Heart left ventricle (tissue), 16 donors: ENCODE results near the gene SIAH2. TPM values are rescaled to one million over a fixed set of nuclear protein-coding genes. Genes with fewer than 3 reads are reported as not detected.

Source experiments
- ATAC-seq, 4 donors: fragments of 200-7000 bp; cut with Tn5 transposase; one replicate each; pipeline ENCODE4 v1.9.1; 2020 to 2022; ENCODE audit warnings: moderate library complexity in 4 of 4, mild to moderate bottlenecking in 3 of 4, moderate number of reproducible peaks in 1 of 4
- DNase-seq, 5 donors: peaks; one replicate each; pipeline ENCODE4 v3.0.0-alpha.2; 2020
- H3K27ac ChIP-seq, 12 donors: fragments of 200-600 bp; sonication (generic) in 4 of 12; one replicate each; pipeline versions ENCODE4 v1.5.0 to v1.8.0; 2016 to 2022; ENCODE audit warnings: mild to moderate bottlenecking in 2 of 12
- H3K27me3 ChIP-seq, 9 donors: fragments of 200-600 bp; sonication (generic) in 2 of 9; one replicate each; pipeline versions ENCODE4 v1.5.1 to v1.8.0; 2016 to 2022; ENCODE audit warnings: mild to moderate bottlenecking in 3 of 9
- H3K36me3 ChIP-seq, 9 donors: fragments of 200-600 bp; sonication (generic) in 2 of 9; one replicate each; pipeline versions ENCODE4 v1.5.0 to v1.8.0; 2018 to 2022; ENCODE audit warnings: mild to moderate bottlenecking in 2 of 9
- H3K4me1 ChIP-seq, 12 donors: fragments of 200-600 bp; sonication (generic) in 4 of 12; one replicate each; pipeline versions ENCODE4 v1.5.0 to v1.8.0; 2016 to 2022; ENCODE audit warnings: mild to moderate bottlenecking in 3 of 12
- H3K4me3 ChIP-seq, 12 donors: fragments of 200-600 bp; sonication (generic) in 4 of 12; one replicate each; pipeline versions ENCODE4 v1.5.0 to v1.8.0; 2017 to 2022; ENCODE audit warnings: mild to moderate bottlenecking in 9 of 12, moderate library complexity in 4 of 12
- H3K9me3 ChIP-seq, 12 donors: fragments of 200-600 bp; sonication (generic) in 4 of 12; one replicate each; pipeline versions ENCODE4 v1.5.0 to v1.8.0; 2016 to 2022; ENCODE audit warnings: mild to moderate bottlenecking in 1 of 12
- POLR2A ChIP-seq, 2 donors: fragments of 450-650 bp; IDR thresholded peaks; one replicate each; pipeline ENCODE4 v1.6.1; 2017; ENCODE audit warnings: antibody characterized with exemption in 2 of 2, mild to moderate bottlenecking in 2 of 2, moderate library complexity in 2 of 2
- WGBS, 4 donors: extraction: QIAGEN DNeasy Blood & Tissue Kit in 2 of 4; methylation state at CpG; one replicate each; pipeline versions ENCODE4 v1.1.5 to v1.1.7; 2013 to 2018; 5-methylcytosine and 5-hydroxymethylcytosine counted together
- intact Hi-C, 10 donors: fragments of 100-400 bp; cut with DNase I; formaldehyde crosslinking; loops; one replicate each; pipeline versions ENCODE4 v1.11.1 to v1.14.2; 2022
- polyA plus RNA-seq, 2 donors: library from polyadenylated mRNA; stranded (reverse); fragments of 200-250 nt; gene quantifications; one replicate each; pipeline ENCODE4 v1.2.3, GENCODE V29; 2013
- total RNA-seq, 9 donors: library from RNA; depleted of rRNA in 2 of 9; stranded (reverse); fragments of >200 nt in 2 of 9; fragmentation: NEBNext Ultra II Directional in 3 of 9; extraction: Animal tissue kit (Norgen Biotek cat#: 25700) in 3 of 9; gene quantifications; one replicate each; pipeline versions ENCODE4 v1.1.0 to v1.2.4, GENCODE V29; 2016 to 2023
- TF ChIP-seq, protein P1 (sequence below), 12 donors: fragments of 200-600 bp; sonication (generic) in 4 of 12; IDR thresholded peaks; one replicate each; pipeline versions ENCODE4 v1.5.0 to v1.8.0; 2018 to 2022; ENCODE audit warnings: antibody characterized with exemption in 12 of 12, mild to moderate bottlenecking in 5 of 12
- donor health status: ischemic (EF 13 %, LVEDD 7.1; RV severe dilation, severe dysfunction).
- donor health status: healthy with polysubstance abuse.
- donor health status: DM: no; HTN: yes; CAD: no.
- donor health status: DM: no; HTN: no; CAD: no.
- donor health status: ischemic (EF 25% LVEDD 6.9; RV normal size, moderate dysfunction).
- donor health status: ischemic (EF 25% LVEDD 5.7; RV mildly dilated, moderate dysfunction).
- donor health status: healthy.
- donor health status: DM: yes; HTN: yes; CAD: no.
- donor health status: ischemic (EF 35%, LVEDD 5.7; RV mildly dilated, moderate dysfunction).
- donor health status: nonischemic (EF 11% LVEDD 7.7; RV severe dilation, severe dysfunction).
- donor health status: DM: yes; HTN: yes; CAD: no.
- donor health status: PGD.
- donor health status: ischemic (EF 29% LVEDD 5.4; RV normal size, mild dysfunction).
- donor health status: nonischemic (EF 23%, LVEDD 6.1; RV moderate dilation, normal function).

The SIAH2 gene
- total and polyA plus RNA-seq, 11 donors: 7.1 to 38.7 (median 23.4) TPM

GRCh38 chr3:150760431-150761200, 2.4 kb downstream of the SIAH2 start:
- Histone ChIP-seq H3K4me3 (peak overlapping the region in 10 of 12 donors; percentile 48 to 93 (median 83)), H3K27me3 (no peaks in the 10 kb centered on the region), H3K36me3 (peaks cover 0 to 6% (median 0%) of the 10 kb centered on the region in 9 donors), H3K4me1 (peaks cover 5 to 67% (median 46%) of the 10 kb centered on the region in 12 donors), H3K9me3 (no peaks in the 10 kb centered on the region), H3K27ac (peak overlapping the region in 9 of 12 donors; percentile 14 to 99 (median 95))
- intact Hi-C loops: loop anchor here in 8 of 10 donors (5.0 to 10.0 kb wide), 5 partner anchors 33 to 216 kb away; partner anchors contain the start of genes EIF2A (in 3 of the 8), SERP1 (in 3 of the 8) and SELENOT (in 2 of the 8)
- ATAC-seq (no peak), DNase-seq (no peak)
- 52 to 64% (median 57%) methylated on average over 6 of the region's 6 CpGs for WGBS, 4 donors
- TF ChIP-seq, protein P1, sequence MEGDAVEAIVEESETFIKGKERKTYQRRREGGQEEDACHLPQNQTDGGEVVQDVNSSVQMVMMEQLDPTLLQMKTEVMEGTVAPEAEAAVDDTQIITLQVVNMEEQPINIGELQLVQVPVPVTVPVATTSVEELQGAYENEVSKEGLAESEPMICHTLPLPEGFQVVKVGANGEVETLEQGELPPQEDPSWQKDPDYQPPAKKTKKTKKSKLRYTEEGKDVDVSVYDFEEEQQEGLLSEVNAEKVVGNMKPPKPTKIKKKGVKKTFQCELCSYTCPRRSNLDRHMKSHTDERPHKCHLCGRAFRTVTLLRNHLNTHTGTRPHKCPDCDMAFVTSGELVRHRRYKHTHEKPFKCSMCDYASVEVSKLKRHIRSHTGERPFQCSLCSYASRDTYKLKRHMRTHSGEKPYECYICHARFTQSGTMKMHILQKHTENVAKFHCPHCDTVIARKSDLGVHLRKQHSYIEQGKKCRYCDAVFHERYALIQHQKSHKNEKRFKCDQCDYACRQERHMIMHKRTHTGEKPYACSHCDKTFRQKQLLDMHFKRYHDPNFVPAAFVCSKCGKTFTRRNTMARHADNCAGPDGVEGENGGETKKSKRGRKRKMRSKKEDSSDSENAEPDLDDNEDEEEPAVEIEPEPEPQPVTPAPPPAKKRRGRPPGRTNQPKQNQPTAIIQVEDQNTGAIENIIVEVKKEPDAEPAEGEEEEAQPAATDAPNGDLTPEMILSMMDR (IDR thresholded peaks at IDR 0.05): no peak
- TF ChIP-seq POLR2A (IDR thresholded peaks at IDR 0.05): no peak

DNA sequence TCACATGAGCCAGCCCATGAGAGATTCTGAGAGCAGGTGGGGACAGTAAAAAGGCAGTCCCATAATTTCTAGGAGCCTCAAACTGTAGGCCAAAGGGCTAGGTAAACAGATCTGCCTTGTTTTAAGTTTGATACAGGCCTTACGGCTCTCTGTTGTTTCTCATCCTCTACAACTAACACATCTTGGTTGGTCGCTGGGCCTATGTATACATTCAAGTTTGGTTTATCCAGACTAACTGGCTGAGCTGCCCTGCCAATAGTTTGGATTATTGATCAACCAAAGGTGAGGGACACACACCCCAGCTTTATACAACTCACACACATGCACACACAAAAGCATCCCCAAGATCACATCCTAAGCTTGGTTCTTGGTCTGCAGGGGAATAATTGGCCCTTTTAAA, 3.0 kb downstream of the SIAH2 start:
- Histone ChIP-seq H3K27me3 (no peaks in the 10 kb centered on the region), H3K4me1 (peaks cover 5 to 74% (median 47%) of the 10 kb centered on the region in 12 donors), H3K36me3 (peaks cover 0 to 6% (median 0%) of the 10 kb centered on the region in 9 donors), H3K27ac (peak overlapping the region in 7 of 12 donors; percentile 4 to 99 (median 96)), H3K9me3 (no peaks in the 10 kb centered on the region), H3K4me3 (peak overlapping the region in 9 of 12 donors; percentile 68 to 93 (median 87))
- WGBS, 4 donors: 78 to 87% (median 80%) methylated on average over 2 of the region's 2 CpGs
- no peak for ATAC-seq
- intact Hi-C loops: loop anchor here in 8 of 10 donors (5.0 to 10.0 kb wide), 5 partner anchors 33 to 215 kb away; partner anchors contain the start of genes EIF2A (in 3 of the 8), SERP1 (in 3 of the 8) and SELENOT (in 2 of the 8)
- TF ChIP-seq, protein P1 (IDR thresholded peaks at IDR 0.05): no peak
- no peak for TF ChIP-seq POLR2A (IDR thresholded peaks at IDR 0.05)
- DNase-seq: no peak

- Histone ChIP-seq H3K4me3 (peak overlapping the region in 1 of 12 donors; percentile 89), H3K27me3 (no peaks in the 10 kb centered on the region), H3K4me1 (peaks cover 5 to 74% (median 48%) of the 10 kb centered on the region in 12 donors), H3K9me3 (no peaks in the 10 kb centered on the region), H3K27ac (peak overlapping the region in 3 of 12 donors; percentile 91 to 99 (median 97)), H3K36me3 (peaks cover 0 to 6% (median 0%) of the 10 kb centered on the region in 9 donors)
- no peak for TF ChIP-seq POLR2A (IDR thresholded peaks at IDR 0.05)
- TF ChIP-seq, protein P1 (IDR thresholded peaks at IDR 0.05): no peak
- ATAC-seq: no peak
- intact Hi-C loops: loop anchor here in 1 of 10 donors (5.0 kb wide), 1 partner anchor 37 kb away; no protein-coding TSS in a partner anchor
- no peak for DNase-seq
- whole genome bisulfite sequencing, 4 donors: 74 to 81% (median 77%) methylated on average over 3 of the region's 3 CpGs
Observed at GRCh38 chr3:150759319-150759718, 3.6 kb downstream of the SIAH2 start.

DNA sequence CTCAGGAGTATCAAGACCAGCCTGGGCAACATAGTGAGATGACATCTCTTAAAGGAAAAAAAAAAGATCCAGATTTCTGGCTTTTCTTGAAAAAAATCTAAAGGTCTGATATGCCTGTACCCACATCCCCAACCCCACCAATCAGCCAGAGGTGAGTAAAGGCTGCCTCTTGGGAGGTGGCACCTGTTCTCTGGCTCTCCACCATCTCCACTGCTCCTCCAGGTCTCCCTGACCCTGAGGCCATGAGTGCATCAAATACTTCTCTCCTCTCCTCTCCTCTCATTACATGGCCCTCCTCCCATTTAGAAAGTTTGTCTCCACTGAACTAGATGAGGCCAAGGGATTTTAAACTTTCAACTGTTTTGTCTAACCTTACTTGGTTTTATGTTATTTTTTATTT, 5.2 kb downstream of the SIAH2 start:
- ATAC-seq (no peak), DNase-seq (no peak)
- intact Hi-C loops: loop anchor here in 1 of 10 donors (5.0 kb wide), 1 partner anchor 35 kb away; no protein-coding TSS in a partner anchor
- Histone ChIP-seq H3K27ac (no peak overlapping the region), H3K9me3 (no peaks in the 10 kb centered on the region), H3K4me1 (peaks cover 5 to 77% (median 48%) of the 10 kb centered on the region in 12 donors), H3K36me3 (peaks cover 0 to 8% (median 0%) of the 10 kb centered on the region in 9 donors), H3K4me3 (no peak overlapping the region), H3K27me3 (no peaks in the 10 kb centered on the region)
- no peak for TF ChIP-seq POLR2A (IDR thresholded peaks at IDR 0.05)
- TF ChIP-seq, protein P1 (IDR thresholded peaks at IDR 0.05): no peak
